Peyer's patch (tissue), 4 donors: ENCODE results near the gene SVBP.

Experiments
- CTCF ChIP-seq, 6 experiments: fragments of 450-650 bp in 4 of 6; fragments of 200-600 bp in 2 of 6; sonication (generic) in 1 of 6; IDR thresholded peaks; one replicate each; pipeline ENCODE4 v1.5.1; 2017 to 2019; ENCODE audit warnings: antibody characterized with exemption in 6 of 6, mild to moderate bottlenecking in 3 of 6, moderate library complexity in 1 of 6
- POLR2A ChIP-seq, 2 donors: fragments of 450-650 bp; IDR thresholded peaks; one replicate each; pipeline ENCODE4 v1.5.1; 2017; ENCODE audit warnings: antibody characterized with exemption in 2 of 2, mild to moderate bottlenecking in 2 of 2, moderate library complexity in 2 of 2

- TF ChIP-seq POLR2A (IDR thresholded peaks at IDR 0.05), result no peak
- TF ChIP-seq CTCF (IDR thresholded peaks at IDR 0.05), result no peak
Observed at GRCh38 chr1:42784946-42785693, 32.1 kb downstream of the SVBP start, which contains the start of gene TMEM269.
